ENCODE results near the gene HMG20A.

Gene HMG20A

GRCh38 chr15:77457191-77457904 is 36.7 kb downstream of the HMG20A start:
- no peak for TF ChIP-seq POLR2AphosphoS5 (IDR thresholded peaks at IDR 0.05; ENCODE audit: low read depth, low read length)
- TF ChIP-seq REST (IDR thresholded peaks at IDR 0.05; ENCODE audit: insufficient read depth in 1 of 2, low read depth in 2 of 2, low read length in 2 of 2) = no peak
- no peak for TF ChIP-seq SIN3A (IDR thresholded peaks at IDR 0.05; ENCODE audit: borderline replicate concordance, insufficient read depth, low read length)
- no peak for TF ChIP-seq TAF1 (IDR thresholded peaks at IDR 0.05; ENCODE audit: borderline replicate concordance, insufficient read depth, low read length)
- TF ChIP-seq FOXP2 (optimal IDR thresholded peaks at IDR 0.05; ENCODE audit: borderline replicate concordance, extremely low read depth, extremely low read length, insufficient read depth) = no peak

GRCh38 chr15:77457905-77458265 is 37.2 kb downstream of the HMG20A start:
- TF ChIP-seq POLR2AphosphoS5 (IDR thresholded peaks at IDR 0.05; ENCODE audit: low read depth, low read length) = no peak
- TF ChIP-seq FOXP2 (optimal IDR thresholded peaks at IDR 0.05; ENCODE audit: borderline replicate concordance, extremely low read depth, extremely low read length, insufficient read depth) = no peak
- no peak for TF ChIP-seq SIN3A (IDR thresholded peaks at IDR 0.05; ENCODE audit: borderline replicate concordance, insufficient read depth, low read length)
- no peak for TF ChIP-seq TAF1 (IDR thresholded peaks at IDR 0.05; ENCODE audit: borderline replicate concordance, insufficient read depth, low read length)
- TF ChIP-seq REST (IDR thresholded peaks at IDR 0.05; ENCODE audit: insufficient read depth in 1 of 2, low read depth in 2 of 2, low read length in 2 of 2) = no peak

GRCh38 chr15:77459031-77459430 is 38.3 kb downstream of the HMG20A start:
- TF ChIP-seq TAF1 (IDR thresholded peaks at IDR 0.05; ENCODE audit: borderline replicate concordance, insufficient read depth, low read length) = no peak
- TF ChIP-seq REST (IDR thresholded peaks at IDR 0.05; ENCODE audit: insufficient read depth in 1 of 2, low read depth in 2 of 2, low read length in 2 of 2) = no peak
- TF ChIP-seq FOXP2 (optimal IDR thresholded peaks at IDR 0.05; ENCODE audit: borderline replicate concordance, extremely low read depth, extremely low read length, insufficient read depth) = no peak
- no peak for TF ChIP-seq SIN3A (IDR thresholded peaks at IDR 0.05; ENCODE audit: borderline replicate concordance, insufficient read depth, low read length)
- TF ChIP-seq POLR2AphosphoS5 (IDR thresholded peaks at IDR 0.05; ENCODE audit: low read depth, low read length) = no peak

GRCh38 chr15:77461486-77461885 is 40.8 kb downstream of the HMG20A start:
- no peak for TF ChIP-seq REST (IDR thresholded peaks at IDR 0.05; ENCODE audit: insufficient read depth in 1 of 2, low read depth in 2 of 2, low read length in 2 of 2)
- TF ChIP-seq POLR2AphosphoS5 (IDR thresholded peaks at IDR 0.05; ENCODE audit: low read depth, low read length) = no peak
- TF ChIP-seq TAF1 (IDR thresholded peaks at IDR 0.05; ENCODE audit: borderline replicate concordance, insufficient read depth, low read length) = no peak
- TF ChIP-seq SIN3A (IDR thresholded peaks at IDR 0.05; ENCODE audit: borderline replicate concordance, insufficient read depth, low read length) = no peak
